GM18505 (cell line): ENCODE results near the gene MSH5.

ENCODE experiments used
- ATAC-seq: cut with Tn5 transposase; IDR thresholded peaks from one replicate; pipeline ENCODE4 v1.9.1; 2021; ENCODE audit not compliant: unreplicated experiment
- POLR2A ChIP-seq: IDR thresholded peaks from 4 replicates; pipeline ENCODE4 v1.6.1; 2011; ENCODE audit warnings: borderline replicate concordance; ENCODE audit not compliant: insufficient read depth, insufficient read length; ENCODE audit errors: extremely low read depth

Gene MSH5

GRCh38 chr6:31739639-31740396 is at the start of gene MSH5:
Gene MSH5 (plus strand): TSS chr6:31740005. CDS start chr6:31740467, 462 bp downstream.
- peak; percentile 71 for ATAC-seq
- peak; percentile 57 for TF ChIP-seq POLR2A

- ATAC-seq = no peak
- no peak for TF ChIP-seq POLR2A
These were observed 49.4 kb upstream of the MSH5 start for GRCh38 chr6:31690231-31691077.

DNA sequence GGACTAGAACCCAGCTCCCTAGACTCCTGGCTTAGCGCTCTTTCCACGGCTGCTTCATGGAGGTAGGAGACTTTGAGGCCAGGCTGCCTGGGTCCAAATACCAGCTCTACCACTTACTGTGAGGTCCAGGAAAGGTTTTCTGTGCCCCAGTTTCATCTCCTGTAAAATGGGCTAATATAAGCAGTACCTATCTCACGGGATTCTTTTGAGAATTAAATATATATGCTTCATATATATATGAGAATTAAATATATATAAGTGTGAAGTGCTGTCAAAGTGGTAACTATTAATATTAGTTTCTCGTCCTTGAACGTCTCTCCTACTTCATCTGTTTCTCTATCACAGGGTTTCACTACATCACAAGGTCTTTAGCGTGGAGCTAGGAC is 48.7 kb upstream of the MSH5 start:
- no peak for TF ChIP-seq POLR2A
- no peak for ATAC-seq

DNA sequence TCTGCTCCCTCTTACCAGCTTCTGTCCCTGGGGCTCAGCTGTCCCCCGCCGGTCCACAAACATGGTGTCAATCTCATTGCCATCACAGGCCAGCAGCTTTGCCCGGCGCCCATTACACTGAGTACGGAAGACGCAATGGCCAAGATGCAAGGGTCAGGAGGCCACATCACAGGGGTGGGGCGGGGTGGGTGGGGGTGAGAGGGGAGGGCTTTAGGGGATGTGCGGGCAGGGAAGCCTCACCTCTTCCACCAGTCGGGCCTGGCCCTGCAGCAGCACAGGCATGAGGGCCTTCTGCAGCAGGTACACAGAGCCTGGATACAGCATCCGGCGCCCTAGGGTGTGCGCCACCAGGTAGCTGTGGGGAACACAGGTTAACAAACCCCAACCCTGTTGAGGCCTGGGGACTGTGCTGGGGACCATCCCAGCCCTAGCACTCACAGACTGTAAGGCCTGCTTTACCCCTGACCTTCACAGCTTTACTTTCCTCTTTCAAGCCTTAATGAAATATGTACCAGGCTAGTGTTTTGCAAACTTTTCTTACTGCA is 48.2 kb upstream of the MSH5 start:
- ATAC-seq = no peak
- no peak for TF ChIP-seq POLR2A

DNA sequence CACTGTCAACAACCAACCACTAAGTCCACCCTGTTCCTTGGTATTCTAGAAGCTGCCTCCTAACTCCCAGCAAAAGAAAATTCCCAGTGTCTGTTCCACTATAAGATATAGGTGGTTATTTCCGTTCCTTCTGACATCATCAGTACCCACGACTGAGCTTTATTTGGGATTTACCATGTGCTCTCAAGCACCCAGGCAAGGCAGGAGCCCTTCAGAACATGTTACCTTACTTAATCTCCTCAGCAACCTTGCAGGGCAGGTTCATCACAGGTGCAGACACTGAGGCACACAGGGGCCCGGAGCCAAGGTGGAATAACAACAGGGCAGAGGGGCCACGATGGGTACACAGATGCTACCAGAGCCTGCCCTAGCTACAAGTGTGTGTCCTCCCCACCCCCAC is 47.5 kb upstream of the MSH5 start:
- no peak for ATAC-seq
- TF ChIP-seq POLR2A = no peak

DNA sequence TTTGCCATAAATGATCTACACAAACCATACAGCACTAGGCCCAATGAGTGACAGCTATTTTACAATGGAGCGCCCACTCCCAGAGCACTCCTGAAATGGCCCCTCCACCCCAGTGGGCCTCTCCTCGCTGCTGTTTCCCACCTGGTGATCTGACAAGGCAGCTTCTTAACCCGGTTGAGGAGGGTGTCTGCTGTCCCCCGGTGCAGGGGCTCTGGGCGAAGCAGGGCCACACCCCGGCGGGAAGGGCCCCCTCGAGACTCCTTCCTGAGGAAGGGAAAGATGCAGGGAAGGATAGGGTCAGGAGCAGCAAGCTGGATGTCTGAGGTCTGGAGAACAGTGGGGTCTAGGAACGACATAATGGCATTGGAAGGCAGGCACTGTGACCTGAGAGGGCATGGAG is 46.9 kb upstream of the MSH5 start:
- TF ChIP-seq POLR2A = no peak
- no peak for ATAC-seq

GRCh38 chr6:31693535-31693934 is 46.3 kb upstream of the MSH5 start:
- ATAC-seq = no peak
- TF ChIP-seq POLR2A = no peak

DNA sequence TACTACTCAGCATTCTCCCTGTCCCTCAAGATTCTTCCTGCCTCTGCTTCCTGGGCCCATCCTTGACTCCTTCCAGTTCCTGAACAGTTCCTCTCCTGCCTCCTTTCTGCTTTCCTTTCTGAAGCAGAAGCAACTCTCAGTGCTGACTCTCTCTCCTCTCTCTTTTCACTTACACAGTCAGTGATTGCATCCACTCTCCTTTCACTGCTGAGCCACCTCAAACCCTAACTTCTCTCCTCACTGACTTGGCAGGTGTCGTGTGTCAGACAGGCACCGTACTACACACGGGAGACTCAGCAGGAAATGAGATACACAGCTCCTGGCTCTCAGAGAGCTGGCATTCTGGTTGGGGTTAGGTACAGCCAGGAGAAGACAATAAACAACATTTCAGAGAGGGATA is 42.2 kb upstream of the MSH5 start:
- no peak for ATAC-seq
- TF ChIP-seq POLR2A = no peak

GRCh38 chr6:31700740-31701401 is 38.9 kb upstream of the MSH5 start:
- no peak for TF ChIP-seq POLR2A
- no peak for ATAC-seq

DNA sequence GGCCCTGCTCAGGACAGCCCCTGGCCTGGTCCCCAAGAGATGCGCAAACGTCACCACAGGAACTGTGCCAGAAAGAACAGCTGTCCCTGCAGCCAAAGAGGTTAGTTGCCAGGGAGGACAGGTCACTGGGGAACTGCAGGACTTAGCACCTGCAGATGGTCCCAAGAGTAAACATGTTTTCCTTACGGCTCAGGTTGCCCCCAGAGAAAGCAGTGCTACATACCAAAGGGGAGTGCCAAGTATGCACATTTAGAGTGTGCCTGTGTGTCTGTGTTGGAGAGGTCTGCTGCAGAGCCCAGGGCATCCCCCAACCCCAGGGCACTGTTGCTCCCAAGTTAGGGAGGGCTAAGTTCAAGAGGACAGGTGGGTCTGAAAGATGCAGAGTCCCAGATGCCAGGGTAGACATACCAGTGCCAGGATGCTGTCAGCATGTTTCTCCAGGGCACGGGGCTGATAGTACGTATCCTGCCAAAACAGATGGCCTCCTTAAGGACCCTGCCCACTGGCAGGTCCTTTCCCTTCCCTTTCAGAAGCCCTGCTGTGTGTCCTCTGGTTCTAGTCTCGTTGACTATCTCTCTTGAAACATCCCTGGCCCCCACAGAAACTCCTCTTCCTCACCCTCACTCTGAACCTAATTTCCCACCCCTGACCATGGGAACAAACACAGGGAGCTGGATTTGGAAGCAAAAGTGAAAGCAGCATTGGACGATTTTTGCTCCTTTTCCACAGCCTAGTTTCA is 38.0 kb upstream of the MSH5 start:
- TF ChIP-seq POLR2A = no peak
- no peak for ATAC-seq

DNA sequence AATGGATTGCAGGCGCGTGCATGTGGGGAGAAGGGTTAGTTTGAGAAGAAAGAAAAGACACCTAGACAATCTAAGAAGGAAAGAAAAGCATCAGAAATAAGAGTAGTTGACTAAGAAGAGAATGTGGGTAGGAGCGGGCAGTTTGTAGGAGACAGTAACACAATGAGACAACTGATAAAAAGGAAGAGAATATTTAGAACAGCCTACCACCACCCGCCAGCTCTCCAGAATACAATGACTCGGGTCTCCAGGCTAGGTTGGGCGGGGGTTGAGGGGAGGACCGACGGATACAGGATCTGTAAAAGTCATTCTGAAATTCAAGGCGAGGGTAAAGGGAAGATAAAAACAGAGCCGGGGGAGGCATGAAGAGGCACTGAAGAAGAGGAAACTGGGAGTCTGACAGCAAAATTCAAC is 37.4 kb upstream of the MSH5 start:
- ATAC-seq = no peak
- no peak for TF ChIP-seq POLR2A

- peak; percentile 84 for ATAC-seq
- TF ChIP-seq POLR2A = peak; percentile 95
These were observed 36.7 kb upstream of the MSH5 start, which contains the start of gene ABHD16A for GRCh38 chr6:31702819-31703716. Gene ABHD16A (minus strand): TSS chr6:31703324. CDS start chr6:31703281, 43 bp downstream.
